NCI-H1436 (cell line): Measurements from ENCODE around the gene ADD2.

Source experiments
- DNase-seq: peaks from one replicate; lab custom pipeline; 2025; lab: John Stamatoyannopoulos, UW

The ADD2 gene

GRCh38 chr2:70723286-70723885 lies 44.6 kb downstream of the ADD2 start:
- DNase-seq: no peak

DNA sequence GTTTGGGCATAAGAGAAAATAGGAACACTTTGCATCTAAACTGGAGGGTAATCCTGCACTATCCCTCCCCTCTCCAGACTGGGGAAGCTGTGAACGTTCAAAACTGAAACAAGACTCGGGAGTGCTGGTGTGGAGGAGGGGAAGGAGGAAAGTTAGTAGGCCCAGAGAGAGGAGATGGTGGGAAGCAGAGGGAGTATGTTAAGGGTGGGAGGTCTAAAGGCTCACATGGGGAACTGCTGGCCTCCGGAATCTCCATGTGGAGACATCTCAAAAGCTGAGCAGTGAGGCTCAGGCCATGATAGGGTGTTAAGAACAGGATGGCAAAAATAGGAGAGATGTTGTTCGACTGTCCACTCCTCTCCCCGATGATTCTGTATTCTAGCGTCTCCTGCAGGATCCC lies 47.9 kb downstream of the ADD2 start:
- DNase-seq: no peak

- DNase-seq: no peak
Measured at GRCh38 chr2:70719231-70719630, 48.8 kb downstream of the ADD2 start.

DNA sequence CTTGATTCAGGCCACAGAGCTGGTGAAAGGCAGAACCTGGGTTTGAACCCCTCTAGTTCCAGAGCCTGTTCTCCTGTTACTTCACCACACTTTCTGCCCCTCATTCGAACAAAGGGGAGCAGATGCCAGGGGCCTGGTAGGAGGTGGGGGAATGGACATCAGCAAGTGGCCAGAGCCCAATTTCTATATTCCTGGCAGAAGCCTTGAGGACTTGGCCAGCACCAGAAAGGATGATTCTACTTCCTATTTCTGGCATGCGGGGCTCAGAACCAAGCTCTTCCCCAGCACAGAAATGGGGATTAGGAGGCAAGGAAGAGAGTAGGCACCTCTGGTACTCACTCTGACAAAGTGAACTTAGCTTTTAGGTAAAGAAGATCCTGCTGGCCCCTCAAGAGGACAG lies 49.3 kb downstream of the ADD2 start:
- DNase-seq: no peak

- DNase-seq: no peak
Measured at GRCh38 chr2:70718241-70718640, 49.8 kb downstream of the ADD2 start.

DNA sequence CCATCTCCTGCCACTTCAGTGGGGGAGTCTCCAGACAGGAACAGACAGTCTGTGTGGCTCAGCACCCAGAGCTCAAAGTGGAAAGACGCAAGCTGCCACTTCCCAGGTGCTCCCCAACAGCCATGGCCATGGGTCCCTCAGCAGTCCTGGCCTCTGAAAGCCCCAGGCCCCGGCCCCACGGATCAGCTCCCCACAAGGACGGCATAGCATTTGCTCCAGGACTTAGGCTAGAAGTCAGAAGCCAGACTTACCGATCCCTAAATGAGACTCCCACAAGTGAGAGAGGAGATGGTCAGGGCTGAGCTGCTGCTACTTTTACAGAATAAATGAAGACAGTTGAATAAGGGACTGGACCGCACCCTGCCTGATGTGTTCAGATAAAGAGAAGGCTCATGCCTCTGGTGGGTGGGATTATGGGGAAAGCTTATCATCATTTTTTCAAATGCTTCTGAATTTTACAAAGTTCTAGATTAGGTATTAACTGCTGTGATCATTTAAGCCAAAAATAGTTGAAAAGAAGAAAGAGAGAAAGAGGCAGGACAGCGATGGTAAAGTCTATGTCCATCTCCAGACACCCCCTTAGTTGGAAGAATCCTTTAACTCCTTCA lies 50.5 kb downstream of the ADD2 start:
- no peak for DNase-seq

DNA sequence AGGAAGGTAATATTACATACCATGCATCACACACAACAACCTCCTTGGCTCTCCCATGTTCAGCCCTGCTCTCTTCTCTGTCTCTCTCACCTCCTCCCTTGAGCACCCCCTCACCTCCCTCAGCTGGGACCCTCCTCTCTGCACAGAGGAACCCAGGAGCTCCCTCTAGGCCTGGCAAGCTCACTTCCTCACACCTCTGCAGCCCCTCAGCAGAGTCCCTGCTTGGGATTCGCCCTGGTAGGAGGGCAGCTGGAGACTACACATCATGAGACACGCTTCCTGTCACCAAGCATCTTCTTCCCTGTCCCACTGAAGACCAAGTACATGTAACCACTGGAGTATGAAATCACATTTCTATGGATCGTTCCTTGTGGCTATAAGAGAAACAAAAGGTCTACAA lies 51.0 kb downstream of the ADD2 start:
- DNase-seq: no peak

DNA sequence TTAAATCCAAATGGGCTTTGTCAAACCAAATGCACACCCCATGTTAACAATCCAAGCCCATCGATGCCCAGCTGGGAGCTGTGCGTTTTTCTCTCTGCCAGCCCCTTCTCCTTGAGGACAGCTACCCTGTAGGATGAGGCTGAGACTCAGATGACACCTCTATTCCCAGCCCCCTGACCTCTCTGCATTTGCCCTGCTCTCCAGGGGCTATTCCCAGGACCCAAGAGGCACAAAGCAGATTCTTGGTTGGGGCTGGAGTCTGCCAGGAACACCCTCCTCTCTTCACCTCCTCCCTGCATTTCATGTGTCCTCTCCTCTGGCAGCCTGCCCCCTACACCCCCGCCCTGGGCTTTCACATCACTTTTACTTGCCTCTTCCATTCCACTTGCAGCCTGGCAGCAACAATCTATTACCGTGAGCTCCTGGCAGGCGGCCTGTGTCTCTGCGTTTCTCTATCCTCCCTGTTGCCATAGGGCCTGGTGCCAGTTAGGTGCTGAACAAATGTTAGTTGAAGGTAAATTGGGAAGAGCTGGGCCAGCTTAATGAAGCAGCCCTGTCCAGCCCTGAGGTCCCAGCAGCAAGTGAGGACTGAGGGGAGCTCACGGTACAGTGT lies 51.8 kb downstream of the ADD2 start:
- no peak for DNase-seq

- no peak for DNase-seq
Measured at GRCh38 chr2:70715071-70715985, 52.7 kb downstream of the ADD2 start.

GRCh38 chr2:70714141-70714905 lies 53.7 kb downstream of the ADD2 start:
- DNase-seq: no peak

DNA sequence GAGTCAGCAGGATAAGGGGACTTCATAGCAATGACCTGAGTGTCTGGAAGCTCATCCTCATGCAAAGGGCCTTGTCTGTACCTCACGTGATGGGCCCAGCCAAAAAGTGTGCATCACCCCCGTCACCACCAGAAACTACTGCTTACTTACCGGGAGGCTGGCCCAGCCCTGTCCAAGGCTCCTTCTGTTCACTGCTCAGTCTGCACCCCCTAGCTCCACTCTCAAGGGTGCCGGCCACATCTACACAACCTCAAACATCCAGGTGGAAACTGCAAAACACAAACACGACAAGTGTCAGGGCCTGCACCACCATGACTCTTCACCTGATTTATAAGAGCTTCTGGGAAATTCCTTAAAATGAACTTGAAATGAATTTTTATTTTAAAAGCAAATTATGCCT lies 55.1 kb downstream of the ADD2 start:
- no peak for DNase-seq

- no peak for DNase-seq
Measured at GRCh38 chr2:70711191-70711590, 56.8 kb downstream of the ADD2 start.

- DNase-seq: no peak
Measured at GRCh38 chr2:70710038-70710690, 57.8 kb downstream of the ADD2 start.

GRCh38 chr2:70709275-70710037 lies 58.5 kb downstream of the ADD2 start:
- no peak for DNase-seq

DNA sequence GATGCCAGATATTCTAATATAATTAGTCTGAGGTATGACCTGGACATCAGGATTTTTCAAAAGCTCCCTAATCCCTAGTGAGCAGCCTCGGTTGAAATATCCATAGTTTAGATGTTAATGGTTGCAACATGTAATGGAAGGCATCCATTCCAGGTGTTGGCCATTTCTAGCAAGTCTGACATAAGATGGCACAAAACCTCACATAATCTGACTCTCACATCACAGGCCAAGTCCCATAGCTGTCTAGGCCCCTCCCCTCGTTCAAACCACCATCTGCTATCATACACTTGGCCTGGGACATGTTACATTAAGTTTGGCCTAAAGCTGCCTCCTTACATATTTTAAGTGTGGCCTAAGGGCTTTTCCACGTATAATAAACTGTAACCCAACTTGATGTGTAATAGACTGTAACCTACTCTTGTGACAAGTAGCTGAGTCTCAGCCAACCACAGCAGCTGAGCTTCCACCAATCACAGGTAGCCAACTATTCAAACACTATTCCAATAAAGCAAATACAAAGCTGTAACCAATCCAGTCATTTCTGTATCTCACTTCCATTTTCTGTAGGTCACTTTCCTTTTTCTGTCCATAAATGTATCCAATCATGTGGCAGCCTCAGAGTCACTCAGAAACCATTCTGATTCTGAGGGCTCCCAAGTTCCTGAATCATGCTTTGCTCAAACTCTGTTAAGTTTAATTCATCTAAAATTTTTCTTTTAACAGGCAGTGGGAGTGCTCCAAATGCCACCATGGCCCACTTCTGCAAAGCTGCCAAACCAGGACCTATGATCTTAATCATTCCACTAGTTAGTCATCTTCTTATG lies 59.4 kb downstream of the ADD2 start:
- DNase-seq: no peak

DNA sequence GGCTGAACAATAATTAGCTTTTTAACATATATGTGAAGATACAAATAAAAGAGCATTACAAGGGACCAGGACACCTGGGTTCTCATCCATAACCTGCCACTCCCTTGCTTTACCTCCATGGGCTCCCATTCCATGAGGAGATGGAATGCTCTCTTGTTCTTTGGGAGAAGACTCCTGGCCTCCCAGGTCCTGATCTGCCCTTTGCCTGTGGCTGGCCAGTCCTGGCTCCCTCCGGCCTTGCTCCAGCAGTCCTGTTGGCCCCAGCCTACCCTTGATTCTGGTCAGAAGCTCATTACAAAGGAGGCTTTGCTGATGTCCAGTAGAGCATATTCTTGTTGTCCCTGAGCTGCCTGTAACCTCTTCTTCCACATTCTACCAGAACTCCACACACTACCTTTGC lies 60.3 kb downstream of the ADD2 start:
- DNase-seq: no peak

DNA sequence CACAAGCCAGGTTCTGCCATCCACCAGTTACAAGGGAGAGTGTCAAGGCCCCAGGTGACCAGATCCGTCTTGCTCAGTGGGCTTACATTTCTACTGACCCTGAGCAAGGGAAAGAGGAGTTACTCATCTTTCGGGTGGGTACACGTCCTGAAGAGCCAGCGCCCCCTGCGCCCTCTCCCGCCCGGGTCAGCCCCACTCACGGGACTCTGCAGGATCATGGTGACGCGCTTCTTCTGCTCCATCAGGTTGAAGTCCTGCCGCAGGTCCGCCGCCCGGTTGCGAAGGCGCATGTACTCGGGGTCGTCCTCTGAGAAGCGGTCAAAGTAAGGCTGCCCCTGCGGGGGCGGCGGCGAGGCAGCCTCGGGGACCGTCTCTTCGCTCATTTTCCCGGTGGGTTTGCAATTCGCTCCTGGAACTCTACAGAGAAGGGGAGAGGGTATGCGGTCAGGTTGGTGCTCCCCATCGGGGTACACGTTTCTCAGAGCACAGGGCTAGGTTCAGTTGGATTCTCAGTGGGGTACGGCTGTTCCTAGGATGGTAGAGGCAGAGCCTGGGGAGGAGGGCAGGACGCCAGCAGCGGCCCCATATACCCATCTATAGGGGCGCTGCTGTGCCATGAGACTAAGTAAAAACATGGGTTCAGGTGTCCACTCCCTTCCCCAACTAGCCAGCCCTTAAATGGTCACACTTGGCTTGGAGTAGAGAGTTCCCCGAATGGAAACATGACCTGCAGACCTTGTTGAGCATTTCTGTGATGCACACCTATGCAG lies 61.8 kb downstream of the ADD2 start:
- no peak for DNase-seq

DNA sequence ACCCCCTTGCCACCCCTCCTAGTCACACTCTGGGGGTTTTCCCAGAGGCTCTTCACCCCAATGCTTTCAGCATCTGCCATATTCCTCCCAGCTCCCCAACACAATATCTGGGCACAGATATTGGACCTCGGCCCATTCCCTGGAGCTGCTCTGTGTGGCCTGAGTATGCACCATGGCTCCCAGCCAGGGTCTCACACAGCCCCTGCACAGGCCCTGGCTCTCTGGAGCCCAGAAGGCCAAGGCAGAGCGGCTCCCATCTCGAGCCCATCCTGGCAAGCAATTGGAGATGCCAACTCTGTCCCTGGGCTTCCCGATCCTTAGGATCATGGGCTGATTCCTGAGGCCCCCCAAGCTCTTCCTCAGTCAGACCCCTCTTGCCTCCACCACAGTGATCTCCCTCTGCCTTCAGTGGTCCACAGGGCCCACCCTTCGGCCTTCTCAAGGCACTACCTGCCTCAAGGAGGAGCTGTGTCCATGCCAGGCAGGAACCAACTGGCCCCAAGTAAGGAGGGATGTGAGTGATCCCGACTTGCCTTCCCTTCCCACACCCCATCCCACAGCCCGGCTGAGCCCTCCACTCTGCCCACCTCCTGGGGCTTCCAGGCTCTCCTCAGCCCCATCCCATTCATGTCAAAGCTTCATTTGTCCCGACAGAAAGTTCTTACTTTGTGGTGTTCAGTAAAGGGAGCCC lies 62.7 kb downstream of the ADD2 start:
- no peak for DNase-seq
